K562 (cell line): Measurements from ENCODE around the gene CCDC74B. TPM values are rescaled to one million over a fixed set of nuclear protein-coding genes. Genes with fewer than 3 reads are reported as not detected.

ENCODE experiments used
- AFF4 ChIP-seq: sonication (generic); formaldehyde crosslinking; IDR thresholded peaks from 2 replicates; pipeline ENCODE4 v1.8.0; 2023; ENCODE audit warnings: mild to moderate bottlenecking, missing genetic modification reagents
- CBX2 ChIP-seq: fragments of 200-600 bp; sonication (generic); IDR thresholded peaks from one replicate; pipeline ENCODE4 v1.6.1; 2012; ENCODE audit warnings: mild to moderate bottlenecking, low read length, inconsistent platforms; ENCODE audit not compliant: insufficient read depth, poor library complexity, severe bottlenecking
- CREB1 ChIP-seq, 2 experiments: sonication (generic) in 1 of 2; formaldehyde crosslinking in 1 of 2; IDR thresholded peaks; 2 replicates each; pipeline versions ENCODE4 v1.6.1 to v1.8.0; 2012 to 2022; ENCODE audit warnings: inconsistent platforms in 1 of 2, mild to moderate bottlenecking in 1 of 2, missing genetic modification reagents in 1 of 2, moderate library complexity in 1 of 2
- CTCFL ChIP-seq: IDR thresholded peaks from 2 replicates; pipeline ENCODE4 v1.6.1; 2011; ENCODE audit warnings: borderline replicate concordance, low read depth, mild to moderate bottlenecking, moderate library complexity, low read length; ENCODE audit not compliant: insufficient read depth, poor library complexity, severe bottlenecking
- E2F1 ChIP-seq: sonication (generic); formaldehyde crosslinking; IDR thresholded peaks from 2 replicates; pipeline ENCODE4 v1.8.1; 2023; ENCODE audit warnings: mild to moderate bottlenecking, missing genetic modification reagents, moderate library complexity
- FOXJ2 ChIP-seq: fragments of 200-800 bp; sonication (Bioruptor generic); IDR thresholded peaks from 2 replicates; pipeline ENCODE4 v1.6.1; 2016; ENCODE audit warnings: missing genetic modification characterization, missing compliant biosample characterization
- GTF2E2 ChIP-seq: fragments of 200-800 bp; sonication (Bioruptor generic); IDR thresholded peaks from 2 replicates; pipeline ENCODE4 v1.6.1; 2016; ENCODE audit warnings: missing genetic modification characterization, missing compliant biosample characterization
- L3MBTL2 ChIP-seq: fragments of 450-650 bp; IDR thresholded peaks from 2 replicates; pipeline ENCODE4 v1.6.1; 2016; ENCODE audit warnings: mild to moderate bottlenecking, moderate library complexity
- NFYB ChIP-seq: IDR thresholded peaks from 2 replicates; pipeline ENCODE4 v1.6.1; 2011; ENCODE audit warnings: mild to moderate bottlenecking, moderate library complexity; ENCODE audit not compliant: insufficient read length; ENCODE audit errors: extremely low read depth
- POLR2G ChIP-seq: fragments of 200-400 bp; formaldehyde crosslinking; IDR thresholded peaks from 2 replicates; pipeline ENCODE4 v1.6.1; 2017; ENCODE audit warnings: low read depth, mild to moderate bottlenecking, antibody characterized with exemption, low read length, moderate library complexity
- SFPQ ChIP-seq: fragments of 200-400 bp; formaldehyde crosslinking; IDR thresholded peaks from 2 replicates; pipeline ENCODE4 v1.6.1; 2017; ENCODE audit warnings: mild to moderate bottlenecking, low read depth, low read length, moderate library complexity
- SRF ChIP-seq, 2 experiments: fragments of 250-450, 450-650 bp in 1 of 2; sonication (Bioruptor Pico) in 1 of 2; sonication (generic) in 1 of 2; formaldehyde crosslinking; IDR thresholded peaks; 2 replicates each; pipeline versions ENCODE4 v1.5.0 to v1.5.1; 2020 to 2022; ENCODE audit warnings: mild to moderate bottlenecking in 1 of 2, missing genetic modification reagents in 1 of 2
- SUPT5H ChIP-seq: fragments of 450-650 bp; IDR thresholded peaks from 2 replicates; pipeline ENCODE4 v1.6.1; 2016
- THRAP3 ChIP-seq: fragments of 450-650 bp; IDR thresholded peaks from 2 replicates; pipeline ENCODE4 v1.6.1; 2016; ENCODE audit warnings: mild to moderate bottlenecking, inconsistent platforms, borderline replicate concordance
- ZC3H8 ChIP-seq: fragments of 450-650 bp; IDR thresholded peaks from 2 replicates; pipeline ENCODE4 v1.6.1; 2017
- ZNF212 ChIP-seq: fragments of 450-650 bp; formaldehyde crosslinking; IDR thresholded peaks from 2 replicates; pipeline ENCODE4 v1.4.0; 2020; ENCODE audit warnings: mild to moderate bottlenecking
- ZNF384 ChIP-seq: IDR thresholded peaks from 2 replicates; pipeline ENCODE4 v1.6.1; 2012; ENCODE audit warnings: low read depth, low read length, improper control_type of control experiment
- ZNF77 ChIP-seq: fragments of 250-450 bp; sonication (Bioruptor Pico); IDR thresholded peaks from 2 replicates; pipeline ENCODE4 v1.5.0; 2020
- polyA plus RNA-seq, 8 experiments: library from polyadenylated mRNA; depleted of rRNA in 4 of 8; stranded (reverse) in 5 of 8; unstranded in 3 of 8; fragments of >200 nt; fragmentation: Nextera tagmentation in 2 of 8; fragmentation: Illumina TruSeq in 1 of 8; extraction: Ambion mirVana in 2 of 8; extraction: Trizol in 1 of 8; gene quantifications; 2 replicates each; pipeline versions ENCODE4 v1.2.1 to v1.2.3, GENCODE V29; 2011 to 2014; ENCODE audit warnings: inconsistent platforms in 1 of 8, missing spikeins in 1 of 8
- total RNA-seq, 7 experiments: library from RNA; depleted of rRNA in 6 of 7; stranded (reverse); fragments of >200 nt in 6 of 7; fragmentation: Illumina TruSeq in 2 of 7; extraction: Trizol in 2 of 7; gene quantifications; 2 replicates each; pipeline versions ENCODE4 v1.2.1 to v1.2.3, GENCODE V29; 2011 to 2021; ENCODE audit warnings: low replicate concordance in 1 of 7

The CCDC74B gene
- total and polyA plus RNA-seq, 9 of the 15 experiments (the other 6 are each of a cell fraction or from before 2014, with no cell fraction given): 0.04 to 1.5 (median 0.52) TPM; not detected in 1

- TF ChIP-seq ZC3H8: no peak
- TF ChIP-seq AFF4 (CRISPR knock-in tag): peak; percentile 51
- peak; percentile 97 for TF ChIP-seq CREB1 (IDR thresholded peaks at IDR 0.05)
- TF ChIP-seq CREB1 (CRISPR knock-in tag; IDR thresholded peaks at IDR 0.05): peak; percentile 97
- TF ChIP-seq NFYB: no peak
- TF ChIP-seq CTCFL: no peak
- TF ChIP-seq THRAP3: no peak
- 0 out of 2 replicates have a peak, but pooled peaks have one; percentile 60 for TF ChIP-seq SUPT5H
- peak; percentile 89 for TF ChIP-seq POLR2G
- TF ChIP-seq E2F1: peak; percentile 100
- TF ChIP-seq ZNF77 (CRISPR knock-in tag): no peak
- TF ChIP-seq CBX2: no peak
- peak in 1 of 2 experiments; percentile 56; a peak in 2 of 4 replicates for TF ChIP-seq SRF (CRISPR knock-in tag; IDR thresholded peaks at IDR 0.05)
- no peak for TF ChIP-seq SFPQ
- no peak for TF ChIP-seq ZNF212 (CRISPR knock-in tag)
- peak; percentile 66; the same call in 1 of the 2 replicates for TF ChIP-seq GTF2E2 (tag)
- TF ChIP-seq L3MBTL2: peak; percentile 53; the same call in 1 of the 2 replicates
- no peak for TF ChIP-seq ZNF384
- peak; percentile 82 for TF ChIP-seq FOXJ2 (tag)
These were observed 36.5 kb upstream of the CCDC74B start, which contains the start of gene SMPD4 (continued) for GRCh38 chr2:130181325-130181879.
